Ishikawa (cell line): Measurements from ENCODE around the gene ARNT2.

Source experiments
- CEBPB ChIP-seq: IDR thresholded peaks from 2 replicates; pipeline ENCODE4 v1.6.1; 2012
- CREB1 ChIP-seq: IDR thresholded peaks from 2 replicates; pipeline ENCODE4 v1.6.1; 2012; ENCODE audit warnings: low read depth
- EGR1 ChIP-seq: IDR thresholded peaks from 2 replicates; pipeline ENCODE4 v1.6.1; 2012
- EP300 ChIP-seq: IDR thresholded peaks from 2 replicates; pipeline ENCODE4 v1.6.1; 2012; ENCODE audit warnings: borderline replicate concordance
- FOXM1 ChIP-seq: IDR thresholded peaks from 2 replicates; pipeline ENCODE4 v1.6.1; 2012; ENCODE audit warnings: low read depth, borderline replicate concordance
- NFIC ChIP-seq: IDR thresholded peaks from 2 replicates; pipeline ENCODE4 v1.6.1; 2012
- RAD21 ChIP-seq: IDR thresholded peaks from 2 replicates; pipeline ENCODE4 v1.6.1; 2012; ENCODE audit warnings: low read depth
- TAF1 ChIP-seq: IDR thresholded peaks from 2 replicates; pipeline ENCODE4 v1.6.1; 2012; ENCODE audit warnings: low read depth, mild to moderate bottlenecking
- TCF12 ChIP-seq: IDR thresholded peaks from 2 replicates; pipeline ENCODE4 v1.6.1; 2012; ENCODE audit warnings: low read depth
- TEAD4 ChIP-seq: IDR thresholded peaks from 2 replicates; pipeline ENCODE4 v1.6.1; 2012
- YY1 ChIP-seq: IDR thresholded peaks from 2 replicates; pipeline ENCODE4 v1.6.1; 2012; ENCODE audit warnings: low read depth
- ZBTB7A ChIP-seq: IDR thresholded peaks from 2 replicates; pipeline ENCODE4 v1.6.1; 2012; ENCODE audit warnings: low read depth
- TF ChIP-seq, protein P1 (sequence below): IDR thresholded peaks from 2 replicates; pipeline ENCODE4 v1.6.1; 2012
- TF ChIP-seq, protein P2 (sequence below): IDR thresholded peaks from 2 replicates; pipeline ENCODE4 v1.6.1; 2012; ENCODE audit warnings: low read depth, mild to moderate bottlenecking
- TF ChIP-seq, protein P3 (sequence below): IDR thresholded peaks from 2 replicates; pipeline ENCODE4 v1.6.1; 2012

The ARNT2 gene

DNA sequence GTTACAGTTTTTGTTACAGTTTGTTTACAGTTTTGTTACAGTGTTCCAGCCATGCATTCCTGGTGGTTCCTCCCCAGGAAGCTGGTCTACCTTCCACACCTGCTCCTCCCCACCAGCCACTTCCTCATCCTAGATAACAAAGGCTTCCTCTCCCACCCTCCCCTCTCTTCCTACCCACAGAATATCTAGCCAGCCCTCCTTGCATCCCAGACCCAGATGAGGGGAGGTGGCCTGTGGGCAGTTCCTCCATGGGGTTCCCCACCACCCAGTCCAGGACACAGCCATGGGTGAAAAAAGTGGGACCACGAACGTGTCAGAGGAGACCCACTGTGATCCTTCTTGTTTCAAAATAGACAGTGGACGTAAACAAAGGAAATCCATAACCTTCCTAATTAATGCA lies 168.2 kb downstream of the ARNT2 start:
- TF ChIP-seq RAD21, result no peak
- TF ChIP-seq CREB1, result no peak
- no peak for TF ChIP-seq TAF1
- TF ChIP-seq NFIC, result no peak
- TF ChIP-seq CEBPB, result no peak
- no peak for TF ChIP-seq FOXM1
- no peak for TF ChIP-seq ZBTB7A
- no peak for TF ChIP-seq EP300
- TF ChIP-seq, protein P1, sequence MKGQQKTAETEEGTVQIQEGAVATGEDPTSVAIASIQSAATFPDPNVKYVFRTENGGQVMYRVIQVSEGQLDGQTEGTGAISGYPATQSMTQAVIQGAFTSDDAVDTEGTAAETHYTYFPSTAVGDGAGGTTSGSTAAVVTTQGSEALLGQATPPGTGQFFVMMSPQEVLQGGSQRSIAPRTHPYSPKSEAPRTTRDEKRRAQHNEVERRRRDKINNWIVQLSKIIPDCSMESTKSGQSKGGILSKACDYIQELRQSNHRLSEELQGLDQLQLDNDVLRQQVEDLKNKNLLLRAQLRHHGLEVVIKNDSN, result no peak
- no peak for TF ChIP-seq YY1
- TF ChIP-seq EGR1, result no peak
- TF ChIP-seq, protein P2, sequence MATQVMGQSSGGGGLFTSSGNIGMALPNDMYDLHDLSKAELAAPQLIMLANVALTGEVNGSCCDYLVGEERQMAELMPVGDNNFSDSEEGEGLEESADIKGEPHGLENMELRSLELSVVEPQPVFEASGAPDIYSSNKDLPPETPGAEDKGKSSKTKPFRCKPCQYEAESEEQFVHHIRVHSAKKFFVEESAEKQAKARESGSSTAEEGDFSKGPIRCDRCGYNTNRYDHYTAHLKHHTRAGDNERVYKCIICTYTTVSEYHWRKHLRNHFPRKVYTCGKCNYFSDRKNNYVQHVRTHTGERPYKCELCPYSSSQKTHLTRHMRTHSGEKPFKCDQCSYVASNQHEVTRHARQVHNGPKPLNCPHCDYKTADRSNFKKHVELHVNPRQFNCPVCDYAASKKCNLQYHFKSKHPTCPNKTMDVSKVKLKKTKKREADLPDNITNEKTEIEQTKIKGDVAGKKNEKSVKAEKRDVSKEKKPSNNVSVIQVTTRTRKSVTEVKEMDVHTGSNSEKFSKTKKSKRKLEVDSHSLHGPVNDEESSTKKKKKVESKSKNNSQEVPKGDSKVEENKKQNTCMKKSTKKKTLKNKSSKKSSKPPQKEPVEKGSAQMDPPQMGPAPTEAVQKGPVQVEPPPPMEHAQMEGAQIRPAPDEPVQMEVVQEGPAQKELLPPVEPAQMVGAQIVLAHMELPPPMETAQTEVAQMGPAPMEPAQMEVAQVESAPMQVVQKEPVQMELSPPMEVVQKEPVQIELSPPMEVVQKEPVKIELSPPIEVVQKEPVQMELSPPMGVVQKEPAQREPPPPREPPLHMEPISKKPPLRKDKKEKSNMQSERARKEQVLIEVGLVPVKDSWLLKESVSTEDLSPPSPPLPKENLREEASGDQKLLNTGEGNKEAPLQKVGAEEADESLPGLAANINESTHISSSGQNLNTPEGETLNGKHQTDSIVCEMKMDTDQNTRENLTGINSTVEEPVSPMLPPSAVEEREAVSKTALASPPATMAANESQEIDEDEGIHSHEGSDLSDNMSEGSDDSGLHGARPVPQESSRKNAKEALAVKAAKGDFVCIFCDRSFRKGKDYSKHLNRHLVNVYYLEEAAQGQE, result no peak
- TF ChIP-seq, protein P3, sequence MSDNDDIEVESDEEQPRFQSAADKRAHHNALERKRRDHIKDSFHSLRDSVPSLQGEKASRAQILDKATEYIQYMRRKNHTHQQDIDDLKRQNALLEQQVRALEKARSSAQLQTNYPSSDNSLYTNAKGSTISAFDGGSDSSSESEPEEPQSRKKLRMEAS, result no peak

DNA sequence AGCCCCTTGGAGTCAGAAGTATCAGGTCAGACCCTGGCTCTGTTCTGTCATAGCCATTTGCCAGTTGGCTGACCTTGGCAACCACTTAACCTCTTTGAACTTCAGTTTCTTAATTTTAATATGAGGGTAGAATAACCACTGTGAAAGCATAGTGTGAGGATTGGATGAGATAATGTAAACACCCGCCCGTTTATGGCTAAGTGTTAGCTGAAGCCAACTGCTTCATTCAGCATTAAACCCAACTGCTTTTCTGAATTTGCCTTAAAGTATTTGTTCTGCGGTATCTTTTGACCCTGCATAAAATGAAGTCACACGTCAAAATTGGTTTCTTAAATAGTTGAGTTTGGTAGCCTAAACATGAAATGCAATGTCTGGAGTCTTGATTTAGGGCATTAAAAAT lies 169.4 kb downstream of the ARNT2 start:
- TF ChIP-seq ZBTB7A, result no peak

DNA sequence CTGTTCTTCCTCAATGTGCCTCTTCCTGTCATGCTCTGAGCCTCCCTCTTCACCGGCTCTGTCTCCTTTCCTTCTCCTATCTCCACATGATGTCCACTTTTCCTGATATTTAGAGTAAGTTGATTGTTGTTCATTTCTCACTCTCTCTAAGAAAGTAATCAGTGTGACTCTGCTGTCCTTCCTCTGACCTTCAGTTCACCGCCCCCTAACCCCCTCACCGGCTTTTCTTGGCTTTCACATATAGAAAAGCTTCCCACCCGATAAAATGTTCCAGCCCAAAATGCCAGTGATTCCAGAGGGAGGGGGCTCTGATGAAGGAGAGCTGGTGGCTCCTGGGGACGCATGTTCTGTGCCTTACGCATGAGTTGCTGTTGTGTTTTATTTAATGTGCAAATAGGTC lies 170.4 kb downstream of the ARNT2 start:
- TF ChIP-seq, protein P2, result no peak
- no peak for TF ChIP-seq ZBTB7A
- TF ChIP-seq TAF1, result no peak
- no peak for TF ChIP-seq RAD21
- TF ChIP-seq, protein P3, result no peak
- no peak for TF ChIP-seq EGR1
- no peak for TF ChIP-seq FOXM1
- TF ChIP-seq, protein P1, result no peak
- TF ChIP-seq EP300, result no peak
- TF ChIP-seq YY1, result no peak
- no peak for TF ChIP-seq CEBPB
- TF ChIP-seq TEAD4, result no peak

DNA sequence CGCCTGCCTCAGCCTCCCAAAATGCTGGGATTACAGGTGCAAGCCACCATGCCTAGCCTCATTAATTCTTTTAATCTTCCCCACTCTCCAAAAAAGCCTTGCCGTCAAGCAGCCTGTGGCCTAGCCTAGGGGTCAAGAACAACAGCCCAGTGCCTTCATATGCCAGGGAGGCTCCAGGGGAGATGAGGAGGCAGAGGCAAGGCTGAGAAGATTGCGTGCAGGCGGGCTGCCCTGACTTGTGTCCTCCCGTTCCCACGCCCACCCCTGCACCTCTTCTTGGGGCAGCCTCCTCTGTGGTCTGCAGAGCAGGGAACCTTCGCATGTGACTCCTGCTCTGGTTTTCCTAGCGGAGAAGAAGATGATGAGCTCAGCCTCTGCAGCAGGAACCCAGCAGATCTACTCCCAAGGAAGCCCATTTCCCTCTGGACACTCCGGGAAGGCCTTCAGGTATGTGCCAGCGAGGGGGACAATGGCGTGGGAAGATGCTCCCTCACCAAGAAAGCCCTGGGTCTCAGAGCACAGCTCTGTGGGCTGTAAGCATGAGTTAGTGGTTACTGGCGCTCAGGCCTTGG lies 172.4 kb downstream of the ARNT2 start:
- TF ChIP-seq EP300 (no peak), TCF12 (no peak), TAF1 (no peak), YY1 (no peak), ZBTB7A (no peak), FOXM1 (no peak), CEBPB (no peak)
- TF ChIP-seq, protein P3, result no peak
- TF ChIP-seq, protein P1, result no peak

DNA sequence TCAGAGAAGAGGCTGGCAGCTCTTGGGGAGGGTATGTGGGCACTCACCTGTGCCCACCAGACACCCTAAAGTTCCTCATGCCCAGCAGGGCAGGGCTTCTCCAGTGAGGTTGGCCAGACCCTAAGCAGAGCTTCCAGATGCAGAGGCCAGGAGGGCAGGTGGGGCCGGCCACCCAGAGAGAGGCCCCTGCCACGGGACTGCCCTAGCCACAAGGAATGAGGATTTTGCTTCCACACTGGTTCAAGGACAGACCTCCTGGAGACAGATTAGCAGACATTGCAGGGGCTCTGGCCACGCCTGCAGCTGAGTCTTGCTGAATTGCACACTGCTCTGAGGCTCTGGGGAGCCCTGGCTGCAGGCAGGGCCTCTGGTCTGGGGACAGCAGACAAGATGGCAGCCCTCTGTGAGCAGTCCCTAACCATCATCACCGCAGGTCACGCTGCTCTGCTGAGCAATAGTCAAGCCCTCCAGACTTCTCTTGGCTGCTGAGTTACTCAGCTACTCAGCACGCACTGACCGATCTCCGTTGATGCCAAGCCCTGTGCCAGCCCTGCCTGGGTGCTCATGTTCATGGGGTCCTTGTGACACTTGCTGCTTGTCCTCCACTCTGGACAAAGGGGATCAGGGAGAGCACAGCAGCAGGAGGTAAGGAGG lies 173.5 kb downstream of the ARNT2 start:
- TF ChIP-seq NFIC (no peak), RAD21 (no peak), YY1 (no peak), TEAD4 (no peak), CREB1 (no peak), EP300 (no peak), CEBPB (no peak), FOXM1 (no peak), TCF12 (no peak)
- TF ChIP-seq, protein P3, result no peak
- TF ChIP-seq, protein P1, result no peak
